Coronary artery (tissue), 2 donors: ENCODE results near the gene PRMT5.

Experiments used
- DNase-seq: peaks from one replicate; pipeline ENCODE4 v3.0.0-alpha.2; 2017; ENCODE audit warnings: low spot score
- H3K27ac ChIP-seq, 2 donors: fragments of 200-600 bp; sonication (generic); one replicate each; pipeline ENCODE4 v1.5.1; 2016 to 2019
- H3K4me3 ChIP-seq: fragments of 200-600 bp; sonication (generic); 2 replicates; pipeline ENCODE4 v1.5.1; 2016; ENCODE audit warnings: mild to moderate bottlenecking, moderate library complexity
- CTCF ChIP-seq: fragments of 200-600 bp; sonication (generic); IDR thresholded peaks from one replicate; pipeline ENCODE4 v1.5.1; 2019; ENCODE audit warnings: antibody characterized with exemption

Gene PRMT5

GRCh38 chr14:22875003-22875747 lies 54.0 kb downstream of the PRMT5 start:
- H3K4me3 ChIP-seq = no peak overlapping the region
- TF ChIP-seq CTCF = no peak
- DNase-seq = no peak
- no peak overlapping the region for H3K27ac ChIP-seq

DNA sequence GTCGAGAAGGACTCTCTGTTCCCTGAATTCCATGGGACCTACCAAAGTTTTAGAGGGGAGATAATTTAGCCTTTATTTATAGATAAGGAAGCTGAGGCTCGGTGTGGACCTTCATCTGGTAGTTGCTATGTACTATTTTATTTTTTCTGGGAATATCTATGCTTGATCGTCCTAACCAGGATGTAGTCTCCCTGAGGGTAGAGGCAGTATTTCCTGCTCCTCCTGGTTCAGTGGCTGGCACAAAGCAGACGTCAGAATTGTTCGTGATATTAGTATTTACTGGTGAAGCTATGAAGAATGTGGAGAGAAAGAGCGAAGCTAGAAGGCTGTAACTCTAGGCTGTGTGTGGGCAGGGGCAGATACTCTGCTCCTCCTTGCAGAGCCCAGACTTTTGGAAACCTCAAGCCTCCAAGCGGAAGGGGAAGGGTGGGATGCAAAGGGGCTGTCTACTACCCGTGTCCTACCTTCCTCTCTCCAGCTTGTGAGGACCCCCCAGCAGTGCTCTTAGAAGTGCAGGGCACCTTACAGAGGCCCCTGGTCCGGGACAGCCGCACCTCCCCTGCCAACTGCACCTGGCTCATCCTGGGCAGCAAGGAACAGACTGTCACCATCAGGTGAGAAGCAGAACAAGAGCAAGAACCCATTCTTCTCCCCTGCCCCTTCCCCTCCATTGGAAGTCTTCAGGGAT lies 56.2 kb downstream of the PRMT5 start:
- H3K4me3 ChIP-seq = peak overlapping the region; percentile 82
- DNase-seq = no peak
- H3K27ac ChIP-seq = peak overlapping the region; percentile 95 to 99
- no peak for TF ChIP-seq CTCF

GRCh38 chr14:22872033-22872832 lies 56.9 kb downstream of the PRMT5 start:
- peak; percentile 92 for DNase-seq
- Histone ChIP-seq H3K27ac (peak overlapping the region; percentile 95 to 99), H3K4me3 (peak overlapping the region; percentile 82)
- TF ChIP-seq CTCF = peak; percentile 89

- H3K27ac ChIP-seq = peak within 1 kb of the TSS; percentile 95 to 99
- no peak for TF ChIP-seq CTCF
- peak within 1 kb of the TSS; percentile 82 for H3K4me3 ChIP-seq
- DNase-seq = peak; percentile 96
Measured at GRCh38 chr14:22871224-22872032, 57.7 kb downstream of the PRMT5 start, which contains the start of gene LRP10. Gene LRP10 (plus strand): TSS chr14:22871740. CDS start chr14:22872304, 564 bp downstream.

DNA sequence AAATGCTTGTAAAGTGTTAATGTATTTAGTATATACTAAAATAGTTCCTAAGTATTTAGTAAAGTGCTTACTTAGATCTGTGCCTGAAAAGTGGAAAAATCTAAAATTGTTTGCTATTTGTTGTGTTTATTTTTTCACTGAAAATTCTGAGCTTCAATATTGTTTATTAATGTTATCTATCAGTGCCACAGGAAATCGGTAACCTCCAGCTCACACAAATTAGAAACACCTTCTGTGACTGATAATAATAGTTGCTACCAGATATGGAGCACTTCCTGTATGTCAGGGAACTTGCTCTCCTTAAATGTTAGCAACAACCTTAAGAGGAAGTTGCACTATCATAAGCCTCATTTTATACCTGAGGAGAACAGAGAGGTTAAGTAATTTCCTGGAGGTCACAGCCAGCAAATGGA lies 58.4 kb downstream of the PRMT5 start:
- Histone ChIP-seq H3K4me3 (peak overlapping the region; percentile 82), H3K27ac (peak overlapping the region; percentile 95 to 99)
- no peak for TF ChIP-seq CTCF
- DNase-seq = no peak
